GM23338 (cell line): ENCODE data around the gene SDHA.

Experiments
- CREB1 ChIP-seq: fragments of 250-450 bp; sonication (Bioruptor Pico); IDR thresholded peaks from 2 replicates; pipeline ENCODE4 v1.5.0; 2020; ENCODE audit warnings: low read depth, mild to moderate bottlenecking, moderate library complexity
- EZH2 ChIP-seq: fragments of 200-600 bp; sonication (generic); IDR thresholded peaks from one replicate; pipeline ENCODE4 v1.8.0; 2017; ENCODE audit warnings: antibody characterized with exemption, mild to moderate bottlenecking, low read depth; ENCODE audit not compliant: unreplicated experiment
- EZH2phosphoT487 ChIP-seq: fragments of 200-600 bp; sonication (generic); IDR thresholded peaks from one replicate; pipeline ENCODE4 v1.8.1; 2018; ENCODE audit warnings: antibody characterized with exemption; ENCODE audit not compliant: unreplicated experiment
- NANOG ChIP-seq: IDR thresholded peaks from 2 replicates; pipeline ENCODE4 v1.6.1; 2016; ENCODE audit warnings: antibody characterized with exemption, borderline replicate concordance
- POLR2AphosphoS5 ChIP-seq: IDR thresholded peaks from 2 replicates; pipeline ENCODE4 v1.6.1; 2016; ENCODE audit warnings: antibody characterized with exemption, low read depth
- STAT1 ChIP-seq: IDR thresholded peaks from one replicate; pipeline ENCODE4 v1.6.1; 2016; ENCODE audit warnings: antibody characterized with exemption; ENCODE audit not compliant: unreplicated experiment
- ZNF114 ChIP-seq: fragments of 250-450 bp; sonication (Bioruptor Pico); IDR thresholded peaks from 2 replicates; pipeline ENCODE4 v1.5.0; 2020; ENCODE audit warnings: mild to moderate bottlenecking, moderate library complexity
- ZNF331 ChIP-seq: fragments of 250-450 bp; sonication (Bioruptor Pico); IDR thresholded peaks from 2 replicates; pipeline ENCODE4 v1.5.0; 2020; ENCODE audit warnings: low read depth, mild to moderate bottlenecking, moderate library complexity
- TF ChIP-seq, protein P1 (sequence below), 2 experiments: fragments of 200-600 bp in 1 of 2; sonication (generic) in 1 of 2; conservative IDR thresholded peaks; 2 replicates each; pipeline versions ENCODE4 v1.5.1 to v1.6.1; 2016 to 2017; ENCODE audit warnings: antibody characterized with exemption in 2 of 2, low read depth in 2 of 2, mild to moderate bottlenecking in 2 of 2, moderate library complexity in 1 of 2
- TF ChIP-seq, protein P2 (sequence below): IDR thresholded peaks from one replicate; pipeline ENCODE4 v1.6.1; 2018; ENCODE audit warnings: antibody characterized with exemption; ENCODE audit not compliant: unreplicated experiment
- TF ChIP-seq, protein P3 (sequence below): IDR thresholded peaks from 2 replicates; pipeline ENCODE4 v1.6.1; 2016; ENCODE audit warnings: antibody characterized with exemption

DNA sequence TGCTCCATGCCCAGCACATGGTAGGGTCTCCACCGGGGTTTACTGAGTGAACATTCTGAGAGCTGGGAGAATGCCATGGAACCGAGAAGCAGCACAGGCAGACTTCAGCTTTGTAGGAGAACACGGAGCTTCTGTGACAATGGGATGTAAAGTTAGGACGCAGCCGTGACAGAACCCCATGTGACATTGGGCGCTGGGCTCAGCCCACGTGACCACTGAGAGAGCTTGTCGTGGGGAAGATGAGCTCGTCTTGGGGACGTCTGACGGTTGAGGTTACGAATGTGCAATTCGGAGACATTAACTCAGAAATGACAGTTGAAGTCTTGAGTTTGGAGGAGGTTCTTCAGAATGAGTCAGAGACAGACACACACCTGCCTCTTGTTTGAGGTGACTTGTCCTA is 13.5 kb downstream of the SDHA start:
- TF ChIP-seq EZH2 (no peak), POLR2AphosphoS5 (no peak), ZNF331 (CRISPR knock-in tag) (no peak), STAT1 (no peak), EZH2phosphoT487 (no peak), CREB1 (CRISPR knock-in tag) (no peak), NANOG (no peak), ZNF114 (no peak)
- TF ChIP-seq, protein P1, sequence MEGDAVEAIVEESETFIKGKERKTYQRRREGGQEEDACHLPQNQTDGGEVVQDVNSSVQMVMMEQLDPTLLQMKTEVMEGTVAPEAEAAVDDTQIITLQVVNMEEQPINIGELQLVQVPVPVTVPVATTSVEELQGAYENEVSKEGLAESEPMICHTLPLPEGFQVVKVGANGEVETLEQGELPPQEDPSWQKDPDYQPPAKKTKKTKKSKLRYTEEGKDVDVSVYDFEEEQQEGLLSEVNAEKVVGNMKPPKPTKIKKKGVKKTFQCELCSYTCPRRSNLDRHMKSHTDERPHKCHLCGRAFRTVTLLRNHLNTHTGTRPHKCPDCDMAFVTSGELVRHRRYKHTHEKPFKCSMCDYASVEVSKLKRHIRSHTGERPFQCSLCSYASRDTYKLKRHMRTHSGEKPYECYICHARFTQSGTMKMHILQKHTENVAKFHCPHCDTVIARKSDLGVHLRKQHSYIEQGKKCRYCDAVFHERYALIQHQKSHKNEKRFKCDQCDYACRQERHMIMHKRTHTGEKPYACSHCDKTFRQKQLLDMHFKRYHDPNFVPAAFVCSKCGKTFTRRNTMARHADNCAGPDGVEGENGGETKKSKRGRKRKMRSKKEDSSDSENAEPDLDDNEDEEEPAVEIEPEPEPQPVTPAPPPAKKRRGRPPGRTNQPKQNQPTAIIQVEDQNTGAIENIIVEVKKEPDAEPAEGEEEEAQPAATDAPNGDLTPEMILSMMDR (conservative IDR thresholded peaks at IDR 0.05; ENCODE audit: low read depth in 2 of 2), result no peak
- TF ChIP-seq, protein P2, sequence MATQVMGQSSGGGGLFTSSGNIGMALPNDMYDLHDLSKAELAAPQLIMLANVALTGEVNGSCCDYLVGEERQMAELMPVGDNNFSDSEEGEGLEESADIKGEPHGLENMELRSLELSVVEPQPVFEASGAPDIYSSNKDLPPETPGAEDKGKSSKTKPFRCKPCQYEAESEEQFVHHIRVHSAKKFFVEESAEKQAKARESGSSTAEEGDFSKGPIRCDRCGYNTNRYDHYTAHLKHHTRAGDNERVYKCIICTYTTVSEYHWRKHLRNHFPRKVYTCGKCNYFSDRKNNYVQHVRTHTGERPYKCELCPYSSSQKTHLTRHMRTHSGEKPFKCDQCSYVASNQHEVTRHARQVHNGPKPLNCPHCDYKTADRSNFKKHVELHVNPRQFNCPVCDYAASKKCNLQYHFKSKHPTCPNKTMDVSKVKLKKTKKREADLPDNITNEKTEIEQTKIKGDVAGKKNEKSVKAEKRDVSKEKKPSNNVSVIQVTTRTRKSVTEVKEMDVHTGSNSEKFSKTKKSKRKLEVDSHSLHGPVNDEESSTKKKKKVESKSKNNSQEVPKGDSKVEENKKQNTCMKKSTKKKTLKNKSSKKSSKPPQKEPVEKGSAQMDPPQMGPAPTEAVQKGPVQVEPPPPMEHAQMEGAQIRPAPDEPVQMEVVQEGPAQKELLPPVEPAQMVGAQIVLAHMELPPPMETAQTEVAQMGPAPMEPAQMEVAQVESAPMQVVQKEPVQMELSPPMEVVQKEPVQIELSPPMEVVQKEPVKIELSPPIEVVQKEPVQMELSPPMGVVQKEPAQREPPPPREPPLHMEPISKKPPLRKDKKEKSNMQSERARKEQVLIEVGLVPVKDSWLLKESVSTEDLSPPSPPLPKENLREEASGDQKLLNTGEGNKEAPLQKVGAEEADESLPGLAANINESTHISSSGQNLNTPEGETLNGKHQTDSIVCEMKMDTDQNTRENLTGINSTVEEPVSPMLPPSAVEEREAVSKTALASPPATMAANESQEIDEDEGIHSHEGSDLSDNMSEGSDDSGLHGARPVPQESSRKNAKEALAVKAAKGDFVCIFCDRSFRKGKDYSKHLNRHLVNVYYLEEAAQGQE, result no peak
- TF ChIP-seq, protein P3, sequence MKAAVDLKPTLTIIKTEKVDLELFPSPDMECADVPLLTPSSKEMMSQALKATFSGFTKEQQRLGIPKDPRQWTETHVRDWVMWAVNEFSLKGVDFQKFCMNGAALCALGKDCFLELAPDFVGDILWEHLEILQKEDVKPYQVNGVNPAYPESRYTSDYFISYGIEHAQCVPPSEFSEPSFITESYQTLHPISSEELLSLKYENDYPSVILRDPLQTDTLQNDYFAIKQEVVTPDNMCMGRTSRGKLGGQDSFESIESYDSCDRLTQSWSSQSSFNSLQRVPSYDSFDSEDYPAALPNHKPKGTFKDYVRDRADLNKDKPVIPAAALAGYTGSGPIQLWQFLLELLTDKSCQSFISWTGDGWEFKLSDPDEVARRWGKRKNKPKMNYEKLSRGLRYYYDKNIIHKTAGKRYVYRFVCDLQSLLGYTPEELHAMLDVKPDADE, result no peak
